Liver (tissue), 9 donors: ENCODE results near the gene DNHD1. TPM values are rescaled to one million over a fixed set of nuclear protein-coding genes. Genes with fewer than 3 reads are reported as not detected.

Experiments used
- DNase-seq: peaks from one replicate; pipeline ENCODE4 v3.0.0-alpha.2; 2017; ENCODE audit warnings: low spot score
- H3K27ac ChIP-seq, 2 donors: one replicate each; pipeline ENCODE4 v1.7.0; 2013; ENCODE audit warnings: inconsistent platforms in 2 of 2, low read length in 2 of 2, control low read depth in 1 of 2, low read depth in 1 of 2, mild to moderate bottlenecking in 1 of 2
- H3K27me3 ChIP-seq, 4 donors: one replicate each; pipeline versions ENCODE4 v1.6.1 to v1.7.0; 2013; ENCODE audit warnings: low read length in 3 of 4, inconsistent platforms in 1 of 4, mild to moderate bottlenecking in 1 of 4, moderate library complexity in 1 of 4; ENCODE audit not compliant: control insufficient read depth in 4 of 4, insufficient read depth in 4 of 4
- H3K36me3 ChIP-seq, 4 donors: one replicate each; pipeline versions ENCODE4 v1.6.1 to v1.7.0; 2013; ENCODE audit warnings: low read length in 3 of 4, mild to moderate bottlenecking in 3 of 4, low read depth in 1 of 4, moderate library complexity in 1 of 4; ENCODE audit not compliant: control insufficient read depth in 4 of 4, insufficient read depth in 3 of 4
- H3K4me1 ChIP-seq, 4 donors: one replicate each; pipeline versions ENCODE4 v1.6.1 to v1.7.0; 2013; ENCODE audit warnings: low read length in 3 of 4, mild to moderate bottlenecking in 3 of 4, moderate library complexity in 1 of 4; ENCODE audit not compliant: control insufficient read depth in 4 of 4, insufficient read depth in 4 of 4
- H3K4me3 ChIP-seq, 3 donors: one replicate each; pipeline versions ENCODE4 v1.6.1 to v1.7.0; 2013; ENCODE audit warnings: low read length in 3 of 3, control low read depth in 1 of 3, low read depth in 1 of 3, mild to moderate bottlenecking in 1 of 3
- H3K9ac ChIP-seq, 2 donors: one replicate each; pipeline ENCODE4 v1.7.0; 2013; ENCODE audit warnings: low read length in 2 of 2, mild to moderate bottlenecking in 2 of 2, moderate library complexity in 2 of 2, control low read depth in 1 of 2, low read depth in 1 of 2
- H3K9me3 ChIP-seq, 4 donors: one replicate each; pipeline versions ENCODE4 v1.6.1 to v1.7.0; 2013; ENCODE audit warnings: low read length in 3 of 4; ENCODE audit not compliant: control insufficient read depth in 4 of 4
- ATF3 ChIP-seq: IDR thresholded peaks from 2 replicates; pipeline ENCODE4 v1.6.1; 2016; ENCODE audit warnings: antibody characterized with exemption
- CTCF ChIP-seq: fragments of 150-350 bp; IDR thresholded peaks from 2 replicates; pipeline ENCODE4 v1.5.1; 2017; ENCODE audit warnings: improper control_type of control experiment, low read depth, low read length; ENCODE audit not compliant: missing input control
- EGR1 ChIP-seq, 2 donors: IDR thresholded peaks; 2 replicates each; pipeline ENCODE4 v1.6.1; 2016 to 2018; ENCODE audit warnings: antibody characterized with exemption in 2 of 2, low read depth in 2 of 2
- FOXA1 ChIP-seq: IDR thresholded peaks from 2 replicates; pipeline ENCODE4 v1.6.1; 2016; ENCODE audit warnings: antibody characterized with exemption
- FOXA2 ChIP-seq: IDR thresholded peaks from 2 replicates; pipeline ENCODE4 v1.6.1; 2016; ENCODE audit warnings: antibody characterized with exemption
- GABPA ChIP-seq, 2 donors: IDR thresholded peaks in 1 of 2; conservative IDR thresholded peaks in 1 of 2; 2 replicates each; pipeline ENCODE4 v1.6.1; 2016; ENCODE audit warnings: antibody characterized with exemption in 2 of 2, mild to moderate bottlenecking in 1 of 2, moderate library complexity in 1 of 2
- HNF4A ChIP-seq, 2 donors: conservative IDR thresholded peaks; 2 replicates each; pipeline ENCODE4 v1.6.1; 2016; ENCODE audit warnings: antibody characterized with exemption in 2 of 2, mild to moderate bottlenecking in 2 of 2
- RAD21 ChIP-seq, 2 donors: IDR thresholded peaks; 2 replicates each; pipeline ENCODE4 v1.6.1; 2016; ENCODE audit warnings: antibody characterized with exemption in 2 of 2, mild to moderate bottlenecking in 2 of 2
- REST ChIP-seq: IDR thresholded peaks from 2 replicates; pipeline ENCODE4 v1.6.1; 2016; ENCODE audit warnings: antibody characterized with exemption, mild to moderate bottlenecking
- RXRA ChIP-seq, 2 donors: IDR thresholded peaks; 2 replicates each; pipeline ENCODE4 v1.6.1; 2017 to 2018; ENCODE audit warnings: antibody characterized with exemption in 2 of 2, mild to moderate bottlenecking in 1 of 2
- TAF1 ChIP-seq: conservative IDR thresholded peaks from 2 replicates; pipeline ENCODE4 v1.6.1; 2016; ENCODE audit warnings: antibody characterized with exemption, mild to moderate bottlenecking
- YY1 ChIP-seq: IDR thresholded peaks from 2 replicates; pipeline ENCODE4 v1.6.1; 2016; ENCODE audit warnings: antibody characterized with exemption, mild to moderate bottlenecking
- ZBTB33 ChIP-seq: IDR thresholded peaks from 2 replicates; pipeline ENCODE4 v1.6.1; 2016; ENCODE audit warnings: antibody characterized with exemption
- WGBS: extraction: QIAGEN DNeasy Blood & Tissue Kit; methylation state at CpG from one replicate; pipeline ENCODE4 v1.1.7; 2013; 5-methylcytosine and 5-hydroxymethylcytosine counted together
- polyA plus RNA-seq, 2 donors: library from polyadenylated mRNA; stranded (reverse) in 1 of 2; unstranded in 1 of 2; fragments of 200-250 nt in 1 of 2; fragments of >200 nt in 1 of 2; fragmentation: Nextera tagmentation in 1 of 2; extraction: Ambion mirVana in 1 of 2; gene quantifications; one replicate each; pipeline versions ENCODE4 v1.2.1 to v1.2.3, GENCODE V29; 2013 to 2015
- total RNA-seq, 2 donors: library from RNA; depleted of rRNA; stranded (reverse); fragments of >200 nt; gene quantifications; one replicate each; pipeline ENCODE4 v1.2.3, GENCODE V29; 2014
- TF ChIP-seq, protein P1 (sequence below): IDR thresholded peaks from 2 replicates; pipeline ENCODE4 v1.6.1; 2016; ENCODE audit warnings: antibody characterized with exemption
- donor health status: healthy.
- donor health status: healthy.
- donor health status: healthy.
- donor health status: healthy.
- donor health status: healthy.

The DNHD1 gene
- total and polyA plus RNA-seq, 4 donors, result 2.1 to 23.6 (median 5.0) TPM

DNA sequence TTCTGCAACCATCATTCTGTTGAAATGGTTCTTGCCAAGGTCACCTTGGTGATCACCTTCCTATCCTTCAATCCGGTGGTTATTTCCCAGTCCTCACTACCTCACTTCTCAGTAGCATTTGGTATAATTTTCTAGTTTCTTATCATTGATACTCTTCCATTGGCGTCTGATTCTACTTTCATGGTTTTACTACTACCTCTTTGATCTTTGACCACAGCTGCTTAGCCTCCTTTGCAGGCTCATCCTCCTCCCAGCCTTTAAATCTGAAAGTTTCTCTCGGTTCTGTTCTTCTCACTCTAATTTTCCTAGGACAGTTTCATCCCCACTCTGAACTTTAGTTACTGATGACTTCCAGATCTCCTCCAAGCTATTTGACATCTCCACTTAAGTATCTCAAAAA lies 10.8 kb upstream of the DNHD1 start:
- DNase-seq, result no peak
- TF ChIP-seq GABPA (IDR thresholded peaks at IDR 0.05 in 1 of 2, conservative IDR thresholded peaks at IDR 0.05 in 1 of 2), result no peak
- peaks cover 2 to 27% (median 16%) of the 10 kb centered on the region in 4 donors for H3K36me3 ChIP-seq
- H3K27ac ChIP-seq, result no peak overlapping the region
- H3K9me3 ChIP-seq, result no peaks in the 10 kb centered on the region
- no peak overlapping the region for H3K4me3 ChIP-seq
- H3K27me3 ChIP-seq, result no peaks in the 10 kb centered on the region
- 87% methylated on average over 3 of the region's 3 CpGs for WGBS
- peaks cover 15 to 24% (median 20%) of the 10 kb centered on the region in 4 donors for H3K4me1 ChIP-seq
- H3K9ac ChIP-seq, result no peak overlapping the region

GRCh38 chr11:6486938-6487337 lies 10.1 kb upstream of the DNHD1 start:
- H3K4me1 ChIP-seq, result peaks cover 15 to 20% (median 18%) of the 10 kb centered on the region in 4 donors
- no peak overlapping the region for H3K4me3 ChIP-seq
- H3K9me3 ChIP-seq, result no peaks in the 10 kb centered on the region
- TF ChIP-seq CTCF, result no peak
- no peak for TF ChIP-seq HNF4A (conservative IDR thresholded peaks at IDR 0.05)
- TF ChIP-seq TAF1, result no peak
- no peak for TF ChIP-seq YY1
- no peak for TF ChIP-seq FOXA2
- TF ChIP-seq RAD21 (IDR thresholded peaks at IDR 0.05), result no peak
- TF ChIP-seq ZBTB33, result no peak
- TF ChIP-seq ATF3, result no peak
- TF ChIP-seq GABPA (IDR thresholded peaks at IDR 0.05 in 1 of 2, conservative IDR thresholded peaks at IDR 0.05 in 1 of 2), result no peak
- no peak for TF ChIP-seq FOXA1
- no peak for TF ChIP-seq REST
- TF ChIP-seq RXRA (IDR thresholded peaks at IDR 0.05), result no peak
- TF ChIP-seq, protein P1, sequence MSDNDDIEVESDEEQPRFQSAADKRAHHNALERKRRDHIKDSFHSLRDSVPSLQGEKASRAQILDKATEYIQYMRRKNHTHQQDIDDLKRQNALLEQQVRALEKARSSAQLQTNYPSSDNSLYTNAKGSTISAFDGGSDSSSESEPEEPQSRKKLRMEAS, result no peak
- TF ChIP-seq EGR1 (IDR thresholded peaks at IDR 0.05; ENCODE audit: low read depth in 2 of 2), result no peak
- peaks cover 2 to 28% (median 19%) of the 10 kb centered on the region in 4 donors for H3K36me3 ChIP-seq
- no peak overlapping the region for H3K9ac ChIP-seq
- DNase-seq, result no peak
- H3K27me3 ChIP-seq, result no peaks in the 10 kb centered on the region
- no peak overlapping the region for H3K27ac ChIP-seq
- 79% methylated on average over 1 of the region's 1 CpG for WGBS
